ENCODE data around the gene SCN1A. TPM values are rescaled to one million over a fixed set of nuclear protein-coding genes. Genes with fewer than 3 reads are reported as not detected.

The SCN1A gene
- total and polyA plus RNA-seq, 2 of the 13 experiments (the other 11 are each of a cell fraction or from before 2014, with no cell fraction given), result 19.9 to 39.4 TPM

- TF ChIP-seq GZF1 (CRISPR knock-in tag; IDR thresholded peaks at IDR 0.05) (no peak), ARID5B (CRISPR knock-in tag; IDR thresholded peaks at IDR 0.05) (peak; percentile 53; the same call in 1 of the 2 replicates), ERF (CRISPR knock-in tag; IDR thresholded peaks at IDR 0.05) (no peak), GATAD2A (CRISPR knock-in tag; IDR thresholded peaks at IDR 0.05) (peak; percentile 73; the same call in 1 of the 2 replicates), MYNN (CRISPR knock-in tag; IDR thresholded peaks at IDR 0.05; ENCODE audit: low read depth) (no peak), ZNF766 (CRISPR knock-in tag; IDR thresholded peaks at IDR 0.05; ENCODE audit: borderline replicate concordance) (no peak), SAP130 (CRISPR knock-in tag; IDR thresholded peaks at IDR 0.05; ENCODE audit: low read depth) (peak; percentile 28; the same call in 1 of the 2 replicates), ZNF205 (CRISPR knock-in tag; IDR thresholded peaks at IDR 0.05) (no peak), ZNF510 (CRISPR knock-in tag; IDR thresholded peaks at IDR 0.05; ENCODE audit: low read depth) (no peak), MLLT10 (CRISPR knock-in tag; IDR thresholded peaks at IDR 0.05) (no peak), ELK4 (CRISPR knock-in tag; IDR thresholded peaks at IDR 0.05; ENCODE audit: borderline replicate concordance) (no peak), ZNF503 (CRISPR knock-in tag; IDR thresholded peaks at IDR 0.05) (no peak), SP5 (CRISPR knock-in tag; IDR thresholded peaks at IDR 0.05; ENCODE audit: borderline replicate concordance, low read depth) (no peak), RBM39 (IDR thresholded peaks at IDR 0.05; ENCODE audit: low read depth, low read length, poor library complexity, severe bottlenecking) (no peak), PRDM10 (CRISPR knock-in tag; IDR thresholded peaks at IDR 0.05; ENCODE audit: low read depth) (no peak), ZNF792 (CRISPR knock-in tag; IDR thresholded peaks at IDR 0.05) (peak; percentile 12; the same call in 1 of the 2 replicates), SRF (IDR thresholded peaks at IDR 0.05; ENCODE audit: low read depth, low read length) (no peak), ZNF17 (CRISPR knock-in tag; IDR thresholded peaks at IDR 0.05) (no peak), ZFP37 (CRISPR knock-in tag; IDR thresholded peaks at IDR 0.05; ENCODE audit: borderline replicate concordance) (no peak), NFIC (IDR thresholded peaks at IDR 0.05; ENCODE audit: low read length) (0 out of 2 replicates have a peak, but pooled peaks have one; percentile 47), EHMT2 (IDR thresholded peaks at IDR 0.05; ENCODE audit: borderline replicate concordance, low read depth, low read length) (no peak)
Observed at GRCh38 chr2:166126007-166126639, 1.7 kb downstream of the SCN1A start (continued).
